LNCaP clone FGC (cell line): ENCODE measurements around the gene CCDC157.

Experiments used
- DNase-seq: peaks from one replicate; pipeline ENCODE4 v3.0.0-alpha.2; 2011; ENCODE audit warnings: low read depth
- H3K4me3 ChIP-seq: 2 replicates; pipeline ENCODE4 v1.5.1; 2011; ENCODE audit warnings: mild to moderate bottlenecking, low read depth, low read length, control low read depth
- CTCF ChIP-seq: IDR thresholded peaks from 2 replicates; pipeline ENCODE4 v1.5.1; 2012; ENCODE audit warnings: mild to moderate bottlenecking; ENCODE audit not compliant: control insufficient read depth, insufficient read depth; ENCODE audit errors: extremely low read depth

CCDC157 gene

DNA sequence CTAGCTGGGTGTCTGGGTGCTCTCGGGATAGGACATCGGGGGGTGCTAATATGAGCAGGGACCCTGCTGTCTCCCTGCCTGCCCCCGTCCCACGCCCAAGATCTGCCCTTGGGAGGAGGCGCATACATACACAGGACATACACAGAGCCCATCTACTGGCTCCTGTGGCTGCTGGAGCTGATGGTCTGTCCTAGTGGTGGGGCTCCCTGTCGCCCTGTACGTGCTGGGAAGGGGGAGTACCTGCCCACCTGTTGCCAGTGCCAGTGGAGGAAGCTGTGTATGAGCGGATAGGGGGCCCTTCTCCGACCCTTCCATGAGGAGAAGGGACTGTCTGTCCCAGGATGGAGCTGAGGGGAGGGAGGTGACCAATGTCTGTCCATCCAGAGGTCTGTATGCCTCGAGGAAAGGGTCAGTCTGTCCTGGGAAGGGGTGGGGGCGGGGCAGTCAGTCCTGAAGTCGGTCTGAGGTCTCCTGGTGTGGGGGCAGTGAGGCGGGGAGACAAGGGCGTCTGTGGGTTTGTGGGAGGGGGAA, 31.0 kb upstream of the CCDC157 start:
- no peak for DNase-seq
- H3K4me3 ChIP-seq: peak overlapping the region; percentile 75
- no peak for TF ChIP-seq CTCF

DNA sequence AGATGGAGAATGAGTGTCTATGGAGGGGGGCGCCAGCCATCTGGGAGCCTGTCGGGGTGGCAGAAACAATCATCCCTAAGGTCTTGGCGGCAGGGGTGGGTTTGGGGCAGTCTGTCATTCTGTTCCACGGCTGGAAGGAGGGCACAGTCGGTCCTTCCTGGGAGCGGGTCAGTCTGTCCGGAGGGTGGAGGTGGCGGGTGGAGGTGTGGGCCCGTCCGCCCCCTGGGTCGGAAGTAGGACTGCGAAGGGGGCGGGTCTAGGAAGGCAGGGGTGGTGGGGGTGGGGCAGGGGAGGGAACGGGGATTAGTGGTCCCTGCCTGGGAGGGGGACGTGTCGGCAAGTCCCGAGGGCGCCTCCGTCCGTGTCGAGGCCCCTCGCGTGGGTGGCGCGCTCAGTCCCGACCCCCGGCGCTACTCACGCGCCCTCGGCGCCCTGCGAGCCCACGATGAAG, 30.5 kb upstream of the CCDC157 start:
- peak overlapping the region; percentile 75 for H3K4me3 ChIP-seq
- no peak for TF ChIP-seq CTCF
- no peak for DNase-seq

GRCh38 chr22:30326706-30327362, 30.0 kb upstream of the CCDC157 start, which contains the start of gene TBC1D10A:
Gene TBC1D10A, minus strand, starts transcription at chr22:30326941. Its CDS starts 60 bp downstream, at chr22:30326881.
- no peak for TF ChIP-seq CTCF
- peak within 1 kb of the TSS; percentile 75 for H3K4me3 ChIP-seq
- peak; percentile 80 for DNase-seq

GRCh38 chr22:30327864-30328345, 28.9 kb upstream of the CCDC157 start:
- DNase-seq: no peak
- H3K4me3 ChIP-seq: peak overlapping the region; percentile 62; the same call in 1 of the 2 replicates
- TF ChIP-seq CTCF: peak; percentile 44; the same call in 1 of the 2 replicates

- no peak for DNase-seq
- no peak for TF ChIP-seq CTCF
- H3K4me3 ChIP-seq: no peak overlapping the region
Observed at GRCh38 chr22:30328466-30329049, 28.2 kb upstream of the CCDC157 start.

GRCh38 chr22:30332551-30332950, 24.3 kb upstream of the CCDC157 start:
- DNase-seq: no peak
- no peak for TF ChIP-seq CTCF

More at GRCh38 chr22:30332551-30332950, 24.3 kb upstream of the CCDC157 start:
- H3K4me3 ChIP-seq: no peak overlapping the region
